Rectal smooth muscle tissue (tissue), 1 donor: ENCODE measurements around the gene TMEM255B.

Experiments
- H3K27ac ChIP-seq: one replicate; pipeline ENCODE4 v1.7.0; 2013; ENCODE audit warnings: low read depth, low read length, inconsistent platforms
- H3K27me3 ChIP-seq: one replicate; pipeline ENCODE4 v1.7.0; 2013; ENCODE audit warnings: low read length; ENCODE audit not compliant: control insufficient read depth, insufficient read depth
- H3K36me3 ChIP-seq: one replicate; pipeline ENCODE4 v1.7.0; 2013; ENCODE audit warnings: low read length; ENCODE audit not compliant: control insufficient read depth, insufficient read depth
- H3K4me1 ChIP-seq: one replicate; pipeline ENCODE4 v1.7.0; 2013; ENCODE audit warnings: low read length; ENCODE audit not compliant: control insufficient read depth, insufficient read depth
- H3K4me3 ChIP-seq: one replicate; pipeline ENCODE4 v1.7.0; 2013; ENCODE audit warnings: low read length
- H3K9ac ChIP-seq: one replicate; pipeline ENCODE4 v1.7.0; 2013; ENCODE audit warnings: low read length

The TMEM255B gene

GRCh38 chr13:113730258-113730691, 28.8 kb upstream of the TMEM255B start:
- Histone ChIP-seq H3K27ac (no peak overlapping the region), H3K27me3 (peaks cover 11% of the 10 kb centered on the region), H3K4me3 (no peak overlapping the region), H3K4me1 (no peaks in the 10 kb centered on the region), H3K9ac (no peak overlapping the region), H3K36me3 (no peaks in the 10 kb centered on the region)

GRCh38 chr13:113730831-113731191, 28.2 kb upstream of the TMEM255B start:
- H3K27ac ChIP-seq, result no peak overlapping the region
- H3K27me3 ChIP-seq, result peaks cover 11% of the 10 kb centered on the region
- H3K4me3 ChIP-seq, result no peak overlapping the region
- H3K36me3 ChIP-seq, result no peaks in the 10 kb centered on the region
- no peak overlapping the region for H3K9ac ChIP-seq
- H3K4me1 ChIP-seq, result no peaks in the 10 kb centered on the region

- Histone ChIP-seq H3K27ac (no peak overlapping the region), H3K4me1 (no peaks in the 10 kb centered on the region), H3K27me3 (peaks cover 11% of the 10 kb centered on the region), H3K9ac (no peak overlapping the region), H3K4me3 (no peak overlapping the region), H3K36me3 (no peaks in the 10 kb centered on the region)
Measured at GRCh38 chr13:113731192-113732175, 27.5 kb upstream of the TMEM255B start.

- no peak overlapping the region for H3K27ac ChIP-seq
- H3K27me3 ChIP-seq, result peaks cover 9% of the 10 kb centered on the region
- H3K9ac ChIP-seq, result no peak overlapping the region
- no peaks in the 10 kb centered on the region for H3K36me3 ChIP-seq
- H3K4me3 ChIP-seq, result no peak overlapping the region
- H3K4me1 ChIP-seq, result no peaks in the 10 kb centered on the region
Measured at GRCh38 chr13:113732176-113732960, 26.7 kb upstream of the TMEM255B start.

GRCh38 chr13:113732961-113733950, 25.8 kb upstream of the TMEM255B start:
- H3K9ac ChIP-seq, result no peak overlapping the region
- peaks cover 9% of the 10 kb centered on the region for H3K27me3 ChIP-seq
- H3K4me3 ChIP-seq, result no peak overlapping the region
- no peaks in the 10 kb centered on the region for H3K36me3 ChIP-seq
- no peak overlapping the region for H3K27ac ChIP-seq
- no peaks in the 10 kb centered on the region for H3K4me1 ChIP-seq

GRCh38 chr13:113734099-113734825, 24.8 kb upstream of the TMEM255B start:
- no peaks in the 10 kb centered on the region for H3K36me3 ChIP-seq
- H3K9ac ChIP-seq, result no peak overlapping the region
- no peaks in the 10 kb centered on the region for H3K4me1 ChIP-seq
- H3K27ac ChIP-seq, result no peak overlapping the region
- H3K27me3 ChIP-seq, result peaks cover 6% of the 10 kb centered on the region
- H3K4me3 ChIP-seq, result no peak overlapping the region

- no peak overlapping the region for H3K4me3 ChIP-seq
- no peaks in the 10 kb centered on the region for H3K4me1 ChIP-seq
- H3K9ac ChIP-seq, result no peak overlapping the region
- no peaks in the 10 kb centered on the region for H3K36me3 ChIP-seq
- peaks cover 2% of the 10 kb centered on the region for H3K27me3 ChIP-seq
- H3K27ac ChIP-seq, result no peak overlapping the region
Measured at GRCh38 chr13:113734826-113735125, 24.2 kb upstream of the TMEM255B start.

- no peak overlapping the region for H3K4me3 ChIP-seq
- H3K4me1 ChIP-seq, result no peaks in the 10 kb centered on the region
- H3K36me3 ChIP-seq, result no peaks in the 10 kb centered on the region
- peaks cover 2% of the 10 kb centered on the region for H3K27me3 ChIP-seq
- no peak overlapping the region for H3K27ac ChIP-seq
- no peak overlapping the region for H3K9ac ChIP-seq
Measured at GRCh38 chr13:113735194-113735593, 23.8 kb upstream of the TMEM255B start.

GRCh38 chr13:113735750-113736149, 23.3 kb upstream of the TMEM255B start:
- no peaks in the 10 kb centered on the region for H3K36me3 ChIP-seq
- H3K4me1 ChIP-seq, result no peaks in the 10 kb centered on the region
- H3K27me3 ChIP-seq, result no peaks in the 10 kb centered on the region
- no peak overlapping the region for H3K4me3 ChIP-seq
- H3K9ac ChIP-seq, result no peak overlapping the region
- no peak overlapping the region for H3K27ac ChIP-seq

- H3K4me1 ChIP-seq, result no peaks in the 10 kb centered on the region
- no peaks in the 10 kb centered on the region for H3K27me3 ChIP-seq
- H3K36me3 ChIP-seq, result no peaks in the 10 kb centered on the region
- no peak overlapping the region for H3K27ac ChIP-seq
- no peak overlapping the region for H3K4me3 ChIP-seq
- no peak overlapping the region for H3K9ac ChIP-seq
Measured at GRCh38 chr13:113736258-113736731, 22.7 kb upstream of the TMEM255B start.

- H3K4me3 ChIP-seq, result no peak overlapping the region
- no peaks in the 10 kb centered on the region for H3K36me3 ChIP-seq
- peaks cover 3% of the 10 kb centered on the region for H3K27me3 ChIP-seq
- H3K4me1 ChIP-seq, result no peaks in the 10 kb centered on the region
- H3K27ac ChIP-seq, result no peak overlapping the region
- no peak overlapping the region for H3K9ac ChIP-seq
Measured at GRCh38 chr13:113737803-113738202, 21.2 kb upstream of the TMEM255B start.
